Germinal center (tissue), 1 donor: ENCODE data around the gene DDRGK1.
"Not testable (repeated sequence)": the region's sequence is repeated elsewhere in the genome, so short reads cannot be mapped to it uniquely, and the experiment has no call there.

ENCODE experiments used
- DNase-seq: peaks from one replicate; pipeline ENCODE4 v3.0.0; 2012; ENCODE audit warnings: mixed read lengths, low spot score

The DDRGK1 gene

DNA sequence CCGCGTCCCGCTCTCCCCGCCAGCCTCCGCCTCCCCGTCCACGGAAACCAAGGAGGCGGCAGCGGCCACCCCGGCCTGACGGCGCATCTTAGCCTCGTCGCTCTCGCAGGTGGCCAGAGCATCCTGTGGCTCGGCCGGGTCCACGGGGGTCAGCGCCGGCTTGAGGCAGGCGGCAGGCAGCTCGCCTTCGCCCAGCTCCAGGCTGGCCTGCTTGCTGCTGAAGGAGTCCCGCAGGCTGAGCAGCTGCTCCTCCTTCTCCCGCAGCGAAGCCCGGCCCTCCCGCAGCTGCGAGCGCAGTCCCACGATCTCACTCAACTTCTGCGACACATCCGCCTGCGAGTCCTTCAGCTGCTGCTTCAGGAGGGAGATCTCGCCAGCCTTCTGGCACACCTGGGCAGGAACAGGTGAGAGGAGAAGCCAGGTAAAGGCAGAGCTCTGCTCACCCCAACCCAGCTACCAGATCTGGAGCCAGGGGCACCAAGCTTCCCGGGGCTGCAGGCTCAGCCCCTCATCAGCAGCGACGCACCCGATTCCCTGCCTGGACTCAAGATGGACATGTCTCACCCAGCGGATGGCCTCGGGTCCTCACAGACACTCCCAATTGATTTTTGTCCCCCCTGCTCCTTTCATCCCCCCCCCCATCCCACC, 39.6 kb downstream of the DDRGK1 start:
- DNase-seq = no peak

DNA sequence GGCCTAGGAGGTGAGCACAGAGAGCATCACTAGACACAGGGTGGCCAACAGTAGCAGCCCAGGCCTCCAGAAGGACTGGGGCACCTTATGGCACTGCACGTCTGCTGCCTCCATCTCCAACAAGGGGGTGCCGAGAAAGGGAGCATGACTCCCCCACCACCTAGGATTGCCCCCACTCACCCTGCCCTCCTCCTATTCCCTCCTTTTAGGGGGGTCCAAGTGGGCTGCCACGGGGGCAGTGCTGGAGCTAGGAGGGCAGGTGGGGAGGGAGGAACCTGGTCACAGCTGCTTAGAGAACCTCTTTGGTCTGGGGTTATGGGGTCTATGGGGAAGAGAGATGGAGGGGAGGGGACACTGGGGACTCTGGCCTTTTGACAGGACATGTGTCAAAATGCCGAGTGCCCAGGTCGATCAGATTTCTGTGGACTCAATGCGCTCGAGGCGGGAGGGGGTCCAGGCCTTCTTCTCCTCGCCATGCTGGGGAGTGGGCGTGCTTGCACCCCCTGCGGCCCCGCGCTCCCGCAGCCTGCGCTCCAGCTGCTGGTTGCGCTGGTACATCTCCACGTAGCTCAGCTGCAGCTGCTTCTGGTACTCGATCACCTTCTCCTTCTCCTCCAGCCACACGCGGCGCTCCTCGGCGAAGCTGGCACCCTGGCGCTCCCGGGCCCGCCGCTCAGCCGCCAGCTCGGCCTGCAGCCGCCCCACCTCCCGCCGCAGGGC, 40.3 kb downstream of the DDRGK1 start:
- DNase-seq = no peak

- DNase-seq = no peak
Observed at GRCh38 chr20:3163099-3164042, 41.1 kb downstream of the DDRGK1 start.

GRCh38 chr20:3162080-3162611, 42.3 kb downstream of the DDRGK1 start:
- DNase-seq = no peak

- DNase-seq = no peak
Observed at GRCh38 chr20:3161316-3162079, 43.0 kb downstream of the DDRGK1 start.

DNA sequence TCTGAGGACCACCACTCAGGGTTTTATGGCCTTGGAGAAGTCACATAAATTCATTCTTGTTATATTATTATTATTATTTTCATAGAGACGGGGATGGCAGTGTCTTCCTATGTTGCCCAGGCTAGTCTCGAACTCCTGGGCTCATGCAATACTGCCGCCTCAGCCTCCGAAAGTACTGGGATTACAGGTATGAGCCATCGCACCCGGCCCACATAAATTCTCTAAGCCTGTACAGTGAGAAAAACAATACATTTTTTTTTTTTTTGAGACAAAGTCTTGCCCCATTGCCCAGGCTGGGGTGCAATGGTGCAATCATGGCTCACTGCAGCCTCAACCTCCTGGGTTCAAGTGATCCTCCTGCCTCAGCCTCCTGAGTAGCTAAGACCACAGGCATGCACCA, 44.1 kb downstream of the DDRGK1 start:
- DNase-seq = no peak

DNA sequence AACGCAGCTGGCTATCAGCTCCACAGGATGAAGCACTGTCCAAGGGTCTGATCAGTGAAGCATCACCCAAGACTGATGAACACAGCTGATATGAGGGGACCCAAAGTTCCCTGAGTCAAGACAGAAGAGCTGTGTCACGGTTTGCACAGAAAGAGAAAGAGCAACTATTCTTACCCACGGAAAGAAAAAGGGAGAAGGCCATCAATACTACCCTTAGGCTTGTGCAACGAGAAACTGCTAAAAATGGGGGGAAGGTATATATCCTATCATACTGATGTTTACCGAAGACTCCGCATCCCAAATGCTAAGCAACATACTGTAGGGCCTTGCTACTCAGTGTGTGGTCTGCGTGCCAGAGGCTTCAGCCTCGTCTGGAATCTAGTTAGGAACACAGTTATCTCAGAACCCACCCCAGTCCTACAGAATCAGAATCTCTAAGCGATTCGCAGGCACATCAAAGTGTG, 45.5 kb downstream of the DDRGK1 start:
- DNase-seq = no peak

GRCh38 chr20:3157817-3158216, 46.7 kb downstream of the DDRGK1 start:
- no peak for DNase-seq

GRCh38 chr20:3156811-3157619, 47.5 kb downstream of the DDRGK1 start:
- no peak for DNase-seq

DNA sequence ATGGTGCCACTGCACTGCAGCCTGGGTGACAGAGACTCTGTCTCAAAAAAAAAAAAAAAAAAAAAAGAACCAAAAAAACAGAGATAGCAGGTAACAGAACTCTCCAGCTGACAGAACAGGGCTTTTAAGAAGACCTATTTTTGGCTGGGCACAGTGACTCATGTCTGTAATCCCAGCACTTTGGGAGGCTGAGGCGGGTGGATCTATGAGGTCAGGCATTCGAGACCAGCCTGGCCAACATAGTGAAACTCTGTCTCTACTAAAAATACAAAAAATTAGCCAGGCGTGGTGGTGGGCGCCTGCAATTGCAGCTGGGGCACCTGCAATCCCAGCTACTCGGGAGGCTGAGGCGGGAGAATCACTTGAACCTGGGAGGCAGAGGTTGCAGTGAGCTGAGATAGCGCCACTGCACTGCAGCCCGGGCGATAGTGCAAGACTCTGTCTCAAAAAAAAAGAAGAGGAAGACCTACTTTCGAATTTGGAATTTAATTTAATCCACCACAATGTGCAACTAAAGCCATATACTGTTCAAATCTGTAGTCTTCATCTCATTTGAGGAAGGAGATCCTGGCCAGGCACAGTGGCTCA, 52.3 kb downstream of the DDRGK1 start:
- DNase-seq = not testable (repeated sequence)

GRCh38 chr20:3150908-3151307, 53.6 kb downstream of the DDRGK1 start:
- no peak for DNase-seq

DNA sequence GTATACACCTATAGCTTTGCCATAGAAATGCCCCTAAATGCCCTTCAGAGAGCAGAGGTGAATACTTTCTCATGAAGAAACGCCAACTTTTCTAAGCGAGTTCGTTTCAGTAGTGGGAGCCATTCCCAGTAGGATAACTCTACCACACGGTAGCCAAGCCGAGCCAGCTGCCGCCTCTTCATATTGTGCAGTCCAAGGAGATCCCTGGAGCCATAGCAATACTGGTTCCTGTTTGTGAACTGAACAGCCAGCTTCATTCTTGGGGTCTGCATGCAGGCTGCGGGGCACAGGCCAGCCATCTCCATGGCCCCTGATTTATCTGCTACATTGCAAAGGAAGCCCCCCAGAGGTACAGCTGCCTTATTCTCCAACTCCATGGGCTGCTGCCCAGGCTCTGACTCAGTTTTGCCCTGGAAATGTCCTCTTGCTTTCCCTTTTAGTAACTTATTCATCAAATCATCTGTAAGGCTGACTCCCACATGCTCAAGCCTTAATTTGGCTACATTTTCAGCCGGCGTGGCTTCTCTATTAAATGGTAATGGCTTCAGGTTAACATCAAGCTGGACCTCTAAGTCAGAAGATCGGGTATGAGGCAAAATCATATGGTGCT, 57.6 kb downstream of the DDRGK1 start:
- no peak for DNase-seq

DNA sequence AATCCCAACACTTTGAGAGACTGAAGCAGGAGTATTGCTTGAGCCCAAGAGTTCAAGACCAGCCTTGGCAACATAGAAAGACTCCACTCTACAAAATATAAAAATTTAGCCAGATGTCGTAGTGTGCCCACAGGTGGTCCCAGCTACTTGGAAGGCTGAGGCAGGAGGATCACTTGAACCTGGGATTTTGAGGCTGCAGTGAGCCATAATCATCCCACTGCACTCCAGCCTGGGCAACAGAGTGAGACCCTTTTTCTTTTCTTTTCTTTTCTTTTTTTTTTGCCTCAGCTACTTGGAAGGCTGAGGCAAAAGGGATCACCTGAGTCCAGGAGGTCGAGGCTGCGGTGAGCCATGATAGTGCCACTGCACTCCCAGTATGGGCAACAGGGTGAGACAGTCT, 62.7 kb downstream of the DDRGK1 start:
- DNase-seq = no peak
